GM04503 (cell line): Measurements from ENCODE around the gene ELOB.

Experiments used
- DNase-seq: peaks from one replicate; pipeline ENCODE4 v3.0.0-alpha.2; 2012; ENCODE audit warnings: low read depth

The ELOB gene

GRCh38 chr16:2768403-2769089, 8.5 kb downstream of the ELOB start:
- no peak for DNase-seq

DNA sequence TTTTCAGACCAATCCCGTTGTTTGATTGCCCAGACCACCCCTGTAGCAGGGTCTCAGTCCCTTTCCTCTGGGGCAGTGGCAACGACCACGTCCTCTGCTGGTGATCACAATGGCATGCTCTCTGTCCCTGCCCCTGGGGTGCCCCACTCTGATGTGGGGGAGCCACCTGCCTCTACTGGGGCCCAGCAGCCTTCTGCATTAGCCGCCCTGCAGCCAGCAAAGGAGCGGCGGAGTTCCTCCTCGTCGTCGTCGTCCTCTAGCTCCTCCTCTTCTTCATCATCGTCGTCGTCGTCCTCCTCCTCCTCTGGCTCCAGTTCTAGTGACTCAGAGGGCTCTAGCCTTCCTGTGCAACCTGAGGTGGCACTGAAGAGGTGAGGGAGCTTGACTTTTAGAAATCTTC, 9.2 kb downstream of the ELOB start:
- DNase-seq, result no peak

- no peak for DNase-seq
These were observed 9.8 kb downstream of the ELOB start for GRCh38 chr16:2767140-2767731.

DNA sequence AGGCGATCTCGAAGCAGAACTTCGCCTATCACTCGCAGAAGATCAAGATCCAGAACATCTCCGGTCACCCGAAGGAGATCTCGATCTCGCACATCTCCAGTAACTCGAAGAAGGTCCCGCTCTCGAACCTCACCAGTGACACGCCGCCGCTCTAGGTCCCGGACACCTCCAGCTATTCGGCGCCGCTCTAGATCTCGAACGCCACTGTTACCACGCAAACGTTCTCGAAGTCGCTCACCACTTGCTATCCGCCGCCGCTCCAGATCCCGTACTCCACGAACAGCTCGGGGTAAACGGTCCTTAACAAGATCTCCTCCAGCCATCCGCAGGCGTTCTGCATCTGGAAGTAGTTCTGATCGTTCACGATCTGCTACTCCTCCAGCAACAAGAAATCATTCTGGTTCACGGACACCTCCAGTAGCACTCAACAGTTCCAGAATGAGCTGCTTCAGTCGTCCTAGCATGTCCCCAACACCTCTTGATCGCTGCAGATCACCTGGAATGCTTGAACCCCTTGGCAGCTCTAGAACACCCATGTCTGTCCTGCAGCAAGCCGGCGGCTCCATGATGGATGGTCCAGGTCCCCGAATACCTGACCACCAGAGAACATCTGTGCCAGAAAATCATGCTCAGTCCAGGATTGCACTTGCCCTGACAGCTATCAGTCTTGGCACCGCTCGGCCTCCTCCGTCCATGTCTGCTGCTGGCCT, 10.5 kb downstream of the ELOB start:
- DNase-seq, result no peak

DNA sequence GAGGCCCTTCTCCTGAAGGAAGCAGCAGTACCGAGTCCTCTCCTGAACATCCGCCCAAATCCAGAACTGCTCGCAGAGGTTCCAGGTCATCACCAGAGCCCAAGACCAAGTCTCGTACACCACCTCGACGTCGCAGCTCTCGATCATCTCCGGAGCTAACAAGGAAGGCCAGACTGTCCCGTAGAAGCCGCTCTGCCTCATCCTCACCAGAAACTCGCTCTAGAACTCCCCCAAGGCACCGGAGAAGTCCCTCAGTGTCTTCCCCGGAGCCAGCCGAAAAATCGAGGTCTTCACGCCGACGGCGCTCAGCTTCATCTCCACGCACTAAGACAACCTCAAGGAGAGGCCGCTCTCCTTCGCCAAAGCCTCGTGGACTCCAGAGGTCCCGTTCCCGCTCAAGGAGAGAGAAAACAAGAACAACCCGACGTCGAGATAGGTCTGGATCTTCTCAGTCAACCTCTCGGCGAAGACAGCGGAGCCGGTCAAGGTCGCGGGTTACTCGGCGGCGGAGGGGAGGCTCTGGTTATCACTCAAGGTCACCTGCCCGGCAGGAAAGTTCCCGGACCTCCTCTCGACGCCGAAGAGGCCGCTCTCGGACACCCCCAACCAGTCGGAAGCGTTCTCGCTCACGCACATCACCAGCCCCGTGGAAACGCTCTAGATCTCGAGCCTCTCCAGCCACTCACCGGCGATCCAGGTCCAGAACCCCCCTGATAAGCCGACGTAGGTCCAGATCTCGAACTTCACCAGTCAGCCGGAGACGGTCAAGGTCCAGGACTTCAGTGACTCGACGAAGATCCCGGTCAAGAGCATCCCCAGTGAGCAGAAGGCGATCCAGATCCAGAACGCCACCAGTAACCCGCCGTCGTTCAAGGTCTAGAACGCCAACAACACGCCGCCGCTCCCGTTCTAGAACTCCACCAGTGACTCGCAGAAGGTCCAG, 11.3 kb downstream of the ELOB start:
- no peak for DNase-seq

DNA sequence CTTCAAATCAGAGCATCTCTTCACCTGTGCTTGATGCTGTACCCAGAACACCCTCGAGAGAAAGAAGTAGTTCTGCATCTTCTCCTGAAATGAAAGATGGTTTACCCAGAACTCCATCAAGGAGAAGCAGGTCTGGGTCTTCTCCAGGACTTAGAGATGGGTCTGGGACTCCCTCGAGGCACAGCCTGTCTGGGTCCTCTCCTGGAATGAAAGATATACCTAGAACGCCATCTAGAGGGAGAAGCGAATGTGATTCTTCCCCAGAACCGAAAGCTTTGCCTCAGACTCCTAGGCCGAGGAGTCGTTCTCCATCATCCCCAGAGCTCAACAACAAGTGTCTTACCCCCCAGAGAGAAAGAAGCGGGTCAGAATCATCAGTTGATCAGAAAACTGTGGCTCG, 12.4 kb downstream of the ELOB start:
- no peak for DNase-seq

- no peak for DNase-seq
These were observed 13.9 kb downstream of the ELOB start for GRCh38 chr16:2763173-2763572.

DNA sequence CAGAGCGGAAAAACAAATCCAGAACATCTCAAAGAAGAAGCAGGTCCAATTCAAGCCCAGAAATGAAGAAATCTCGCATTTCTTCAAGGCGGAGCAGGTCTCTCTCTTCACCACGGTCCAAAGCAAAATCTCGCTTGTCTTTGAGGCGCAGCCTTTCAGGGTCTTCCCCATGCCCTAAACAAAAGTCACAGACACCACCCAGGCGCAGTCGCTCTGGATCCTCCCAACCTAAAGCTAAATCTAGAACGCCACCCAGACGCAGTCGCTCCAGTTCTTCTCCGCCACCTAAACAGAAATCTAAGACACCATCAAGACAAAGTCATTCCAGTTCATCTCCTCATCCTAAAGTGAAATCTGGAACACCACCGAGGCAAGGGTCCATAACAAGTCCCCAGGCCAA, 14.4 kb downstream of the ELOB start:
- no peak for DNase-seq

GRCh38 chr16:2761886-2762583, 15.0 kb downstream of the ELOB start:
- no peak for DNase-seq

DNA sequence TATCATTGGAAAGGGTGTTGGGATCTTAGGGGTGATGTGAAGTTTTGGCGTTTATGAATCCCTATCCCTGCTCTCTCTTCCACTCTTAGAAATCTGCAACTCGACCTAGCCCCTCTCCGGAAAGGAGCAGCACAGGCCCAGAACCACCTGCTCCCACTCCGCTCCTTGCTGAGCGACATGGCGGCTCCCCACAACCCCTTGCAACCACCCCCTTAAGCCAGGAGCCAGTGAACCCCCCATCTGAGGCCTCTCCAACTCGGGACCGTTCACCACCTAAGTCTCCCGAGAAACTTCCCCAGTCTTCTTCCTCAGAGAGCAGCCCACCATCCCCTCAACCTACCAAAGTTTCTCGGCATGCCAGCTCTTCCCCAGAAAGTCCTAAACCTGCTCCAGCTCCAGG, 15.6 kb downstream of the ELOB start:
- no peak for DNase-seq

GRCh38 chr16:2757344-2757743, 19.7 kb downstream of the ELOB start:
- DNase-seq, result no peak

- no peak for DNase-seq
These were observed 20.6 kb downstream of the ELOB start for GRCh38 chr16:2756288-2757015.

- DNase-seq, result no peak
These were observed 21.9 kb downstream of the ELOB start for GRCh38 chr16:2755158-2755557.

GRCh38 chr16:2753733-2754020, 23.4 kb downstream of the ELOB start:
- DNase-seq, result no peak

GRCh38 chr16:2752850-2753732, 24.0 kb downstream of the ELOB start:
- DNase-seq, result no peak

- peak; percentile 77 for DNase-seq
These were observed 24.8 kb downstream of the ELOB start, which contains the start of gene SRRM2 for GRCh38 chr16:2752035-2752849. SRRM2 (plus strand) TSS chr16:2752638; CDS start chr16:2756365, 3,727 bp downstream.

DNA sequence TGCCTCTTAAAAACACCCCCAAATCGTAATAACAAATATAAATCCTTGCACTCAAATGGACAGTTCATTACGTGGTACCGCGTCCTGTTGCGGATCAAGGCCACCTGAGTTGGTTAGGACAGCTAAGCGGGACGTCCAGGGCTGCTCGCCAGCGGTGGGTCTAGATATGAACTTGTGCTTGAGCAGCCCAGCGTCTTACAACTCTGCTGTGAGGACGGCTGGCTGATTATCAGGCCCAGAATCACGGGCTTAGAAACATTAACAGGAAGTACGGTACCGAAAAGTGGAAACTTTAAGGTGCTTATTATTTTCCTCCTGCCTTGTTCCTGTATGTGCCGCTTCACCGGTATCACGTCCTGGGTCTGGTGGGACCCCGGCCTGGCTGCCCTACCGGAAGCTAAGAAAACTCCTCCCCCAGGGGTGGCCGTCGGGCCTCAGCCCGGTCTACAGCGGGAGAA, 25.5 kb downstream of the ELOB start:
- no peak for DNase-seq

DNA sequence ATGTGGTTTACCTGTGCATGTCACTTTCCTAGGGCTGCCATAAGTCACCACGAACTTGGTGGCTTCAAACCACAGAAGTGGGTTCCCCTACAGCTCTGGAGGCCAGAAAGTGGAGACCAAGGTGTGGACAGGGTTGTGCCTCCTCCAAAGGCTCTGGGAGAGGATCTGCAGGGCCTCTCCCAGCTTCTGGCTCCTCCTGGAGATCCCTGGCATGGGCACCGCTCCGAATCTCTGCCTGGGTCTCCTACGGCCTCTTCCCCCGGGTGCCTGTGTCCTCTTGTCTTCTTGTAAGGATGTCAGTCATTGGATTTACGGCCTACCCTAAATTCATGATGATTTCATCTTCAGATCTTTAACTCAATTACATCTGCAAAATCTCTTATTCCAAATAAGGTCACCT, 27.1 kb downstream of the ELOB start:
- DNase-seq, result no peak

- no peak for DNase-seq
These were observed 27.6 kb downstream of the ELOB start for GRCh38 chr16:2749476-2749875.
